Suprapubic skin (tissue), 3 donors: Measurements from ENCODE around the gene GCLC.

Experiments
- CTCF ChIP-seq, 2 donors: fragments of 200-600 bp in 1 of 2; fragments of 450-650 bp in 1 of 2; sonication (generic) in 1 of 2; IDR thresholded peaks; one replicate each; pipeline ENCODE4 v1.5.1; 2016 to 2019; ENCODE audit warnings: antibody characterized with exemption in 2 of 2, mild to moderate bottlenecking in 1 of 2, moderate library complexity in 1 of 2
- EP300 ChIP-seq: sonication (generic); formaldehyde crosslinking; IDR thresholded peaks from one replicate; pipeline ENCODE4 v1.6.1; 2017; ENCODE audit warnings: antibody characterized with exemption
- POLR2A ChIP-seq, 2 donors: fragments of 450-650 bp; IDR thresholded peaks; one replicate each; pipeline ENCODE4 v1.6.1; 2017; ENCODE audit warnings: antibody characterized with exemption in 2 of 2, mild to moderate bottlenecking in 2 of 2, moderate library complexity in 2 of 2

- TF ChIP-seq CTCF (IDR thresholded peaks at IDR 0.05) (no peak), EP300 (no peak), POLR2A (IDR thresholded peaks at IDR 0.05) (no peak)
These were observed 20.5 kb downstream of the GCLC start for GRCh38 chr6:53524455-53524815.
